ENCODE data around the gene SPIN2B.

SPIN2B gene

DNA sequence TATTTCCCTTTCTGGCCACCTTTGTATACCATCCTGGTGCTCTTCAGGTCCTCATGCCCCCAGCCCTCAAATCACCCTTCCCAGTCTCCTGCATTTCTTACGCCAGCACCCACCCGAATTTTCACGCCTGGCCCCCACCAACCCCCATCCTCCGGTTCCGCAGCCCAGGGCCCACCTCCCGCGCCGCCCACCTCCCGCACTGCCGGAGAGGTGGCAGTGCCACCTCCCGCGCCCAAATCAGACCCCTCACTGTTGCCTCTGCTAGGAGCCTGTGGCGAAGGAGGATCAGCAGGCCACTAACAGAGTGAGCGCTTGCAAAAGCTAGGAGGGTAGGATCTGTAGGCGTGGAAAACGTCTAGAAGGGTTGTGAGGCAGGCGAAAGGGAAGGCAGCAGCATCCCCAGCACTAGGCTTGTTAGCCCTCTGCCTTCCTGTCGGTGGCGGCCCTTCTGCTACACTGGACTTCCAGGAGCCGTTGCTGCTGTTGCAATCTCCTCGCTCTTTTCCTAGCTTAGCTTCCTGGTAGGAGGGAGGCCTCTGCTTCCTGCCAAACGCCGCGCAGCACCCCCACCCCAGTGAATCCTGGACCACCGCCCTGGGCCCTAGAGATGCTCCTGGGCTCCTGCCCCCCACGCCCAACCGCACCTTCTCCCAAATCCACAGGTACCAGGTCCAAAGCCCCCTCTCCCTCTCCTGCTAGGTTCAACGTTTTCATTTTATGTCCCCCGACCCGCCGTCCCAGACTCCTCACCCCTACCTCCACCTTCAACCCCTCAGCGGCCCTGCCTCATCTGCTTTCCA lies 51.0 kb downstream of the SPIN2B start:
- DNase-seq (ENCODE audit: low read depth in 2 of 2), result no peak
